ENCODE measurements around the gene ARMC2.
"Not testable (repeated sequence)": the region's sequence is repeated elsewhere in the genome, so short reads cannot be mapped to it uniquely, and the experiment has no call there.

ARMC2 gene, protein sequence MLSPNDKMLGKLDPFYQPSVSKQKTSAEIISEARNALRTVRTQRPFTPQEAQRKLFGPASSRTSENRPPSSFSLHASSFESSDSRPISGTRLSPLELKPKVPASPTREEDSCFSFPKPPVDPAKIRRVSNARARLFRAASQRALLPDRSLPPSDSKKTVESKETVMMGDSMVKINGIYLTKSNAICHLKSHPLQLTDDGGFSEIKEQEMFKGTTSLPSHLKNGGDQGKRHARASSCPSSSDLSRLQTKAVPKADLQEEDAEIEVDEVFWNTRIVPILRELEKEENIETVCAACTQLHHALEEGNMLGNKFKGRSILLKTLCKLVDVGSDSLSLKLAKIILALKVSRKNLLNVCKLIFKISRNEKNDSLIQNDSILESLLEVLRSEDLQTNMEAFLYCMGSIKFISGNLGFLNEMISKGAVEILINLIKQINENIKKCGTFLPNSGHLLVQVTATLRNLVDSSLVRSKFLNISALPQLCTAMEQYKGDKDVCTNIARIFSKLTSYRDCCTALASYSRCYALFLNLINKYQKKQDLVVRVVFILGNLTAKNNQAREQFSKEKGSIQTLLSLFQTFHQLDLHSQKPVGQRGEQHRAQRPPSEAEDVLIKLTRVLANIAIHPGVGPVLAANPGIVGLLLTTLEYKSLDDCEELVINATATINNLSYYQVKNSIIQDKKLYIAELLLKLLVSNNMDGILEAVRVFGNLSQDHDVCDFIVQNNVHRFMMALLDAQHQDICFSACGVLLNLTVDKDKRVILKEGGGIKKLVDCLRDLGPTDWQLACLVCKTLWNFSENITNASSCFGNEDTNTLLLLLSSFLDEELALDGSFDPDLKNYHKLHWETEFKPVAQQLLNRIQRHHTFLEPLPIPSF

DNA sequence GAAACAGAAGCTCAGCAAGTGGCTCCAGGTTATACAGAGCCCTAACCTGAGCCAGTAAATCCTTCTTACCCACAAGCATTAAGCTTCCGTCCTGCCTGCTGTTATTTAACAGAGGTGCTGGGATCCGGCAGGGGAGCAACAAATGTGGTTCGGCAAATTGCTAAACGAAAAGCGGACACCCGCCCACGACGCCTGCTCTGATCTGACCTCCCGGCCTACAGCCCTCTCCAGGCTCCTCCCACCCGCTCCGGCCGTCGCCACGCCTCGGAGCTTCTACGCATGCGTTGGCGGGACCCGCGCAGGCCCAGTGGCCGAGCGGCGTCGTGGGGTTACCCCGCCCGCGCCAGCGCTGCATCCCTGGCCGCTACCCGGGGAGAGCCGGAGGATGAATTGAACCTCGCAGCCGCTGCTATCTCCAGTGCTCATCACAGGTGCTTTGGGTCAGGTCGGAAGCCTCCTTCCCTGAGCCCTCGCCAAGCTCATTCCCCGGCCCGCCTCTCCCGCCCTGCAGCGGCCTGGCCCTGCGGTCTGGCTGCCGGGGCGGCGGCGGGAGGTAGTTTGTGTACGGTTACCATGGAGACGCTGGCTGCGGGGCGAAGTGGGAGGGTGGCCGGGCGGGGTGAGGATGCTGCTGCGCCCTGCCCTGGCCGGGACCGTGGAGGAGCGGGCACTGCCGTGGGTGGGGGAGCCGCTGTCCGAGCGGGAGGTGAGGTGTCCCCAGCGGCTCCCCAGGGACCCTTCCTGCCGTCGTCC is at the start of gene ARMC2:
TSS of gene ARMC2 (plus strand) at position 307 of the 753 bp plus-strand sequence. CDS start 5,846 bp downstream, outside the sequence.
- peak; percentile 89 for DNase-seq

DNA sequence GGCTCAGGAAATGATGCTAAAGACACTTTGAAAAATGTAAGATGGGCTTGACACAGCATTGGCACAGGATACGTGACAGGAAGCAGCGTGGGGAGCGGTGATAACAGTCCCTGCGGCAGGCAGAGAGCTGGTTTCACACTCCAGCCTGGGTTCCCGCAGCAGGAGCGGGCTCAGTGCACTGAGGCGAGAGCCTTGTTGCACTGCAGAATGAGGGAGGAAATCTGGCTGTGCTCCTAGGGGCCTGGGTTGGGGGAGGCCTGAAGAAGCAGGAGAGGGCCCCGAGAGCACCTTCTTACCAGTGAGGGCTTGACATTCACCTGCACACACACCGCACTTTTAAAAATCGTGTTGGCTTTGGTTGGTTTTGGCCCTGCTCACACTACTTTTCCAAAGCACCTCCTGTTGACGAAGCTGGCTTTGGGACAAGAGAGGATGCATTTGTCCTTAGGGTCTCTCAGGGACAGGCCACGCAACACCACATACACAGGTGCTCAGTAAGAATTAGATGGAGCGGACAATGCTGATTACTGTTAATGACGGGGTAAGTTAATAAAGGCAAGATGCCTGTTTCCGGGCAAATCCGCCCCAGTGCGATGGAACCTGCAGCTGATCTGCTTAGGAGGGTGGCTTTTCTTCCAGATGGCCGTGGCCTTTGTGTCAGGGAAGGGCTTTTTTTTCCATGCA is 49.4 kb upstream of the ARMC2 start:
- no peak for DNase-seq

DNA sequence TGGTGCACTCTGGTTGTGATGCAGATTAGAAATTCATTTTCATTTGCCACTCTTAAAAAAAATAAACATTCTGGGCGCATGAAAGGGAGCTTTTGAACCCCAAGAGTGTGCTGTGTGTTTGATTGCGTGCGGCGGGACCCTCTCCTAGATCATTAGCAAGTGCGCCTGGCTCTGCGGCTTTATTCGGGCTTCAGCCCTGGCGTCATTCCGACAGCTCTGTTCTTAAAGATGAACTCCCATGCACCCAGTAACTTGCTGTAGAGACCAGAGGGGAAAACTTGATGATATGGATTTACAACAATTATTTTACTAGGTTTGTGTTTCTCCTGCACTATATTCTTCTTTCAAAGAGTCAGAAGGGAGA is 48.9 kb upstream of the ARMC2 start:
- DNase-seq: no peak

DNA sequence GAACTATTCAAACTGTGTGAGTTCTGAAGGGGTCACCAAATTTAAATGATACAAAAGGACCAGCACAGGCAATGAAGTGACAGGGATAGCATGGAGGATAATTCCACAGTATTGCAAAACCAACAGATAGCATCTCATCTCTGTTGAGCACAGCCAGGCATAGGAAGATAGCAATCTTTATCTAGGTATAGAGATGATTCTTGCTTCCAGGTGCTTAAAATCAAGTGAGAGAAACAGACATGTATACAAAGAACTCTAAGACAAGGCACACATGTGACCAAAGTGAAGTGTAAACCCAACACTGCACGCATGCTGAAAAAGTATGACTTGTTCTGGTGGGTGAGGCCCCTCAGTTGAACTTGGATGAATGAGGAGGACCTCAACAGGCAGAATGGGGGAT is 48.4 kb upstream of the ARMC2 start:
- DNase-seq: no peak

DNA sequence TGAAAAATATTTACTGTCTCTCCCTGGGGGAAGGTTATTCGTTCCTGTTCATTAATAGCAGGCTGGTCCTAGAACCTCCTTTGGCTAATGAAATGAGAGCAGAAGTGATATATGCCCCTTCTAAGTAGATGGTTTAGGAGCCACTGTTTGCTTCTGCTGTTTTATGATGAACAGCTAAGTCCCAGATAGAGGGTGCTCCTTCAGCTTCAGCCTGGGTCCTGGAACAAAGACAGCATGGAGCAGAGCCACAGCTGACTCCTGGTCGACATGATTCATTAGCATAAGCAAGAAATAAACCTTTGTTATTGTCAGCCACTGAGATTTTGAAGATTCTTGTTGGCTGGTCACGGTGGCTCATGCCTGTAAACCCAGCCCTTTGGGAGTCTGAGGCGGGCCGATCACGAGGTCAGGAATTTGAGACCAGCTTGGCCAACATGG is 47.8 kb upstream of the ARMC2 start:
- DNase-seq: no peak

DNA sequence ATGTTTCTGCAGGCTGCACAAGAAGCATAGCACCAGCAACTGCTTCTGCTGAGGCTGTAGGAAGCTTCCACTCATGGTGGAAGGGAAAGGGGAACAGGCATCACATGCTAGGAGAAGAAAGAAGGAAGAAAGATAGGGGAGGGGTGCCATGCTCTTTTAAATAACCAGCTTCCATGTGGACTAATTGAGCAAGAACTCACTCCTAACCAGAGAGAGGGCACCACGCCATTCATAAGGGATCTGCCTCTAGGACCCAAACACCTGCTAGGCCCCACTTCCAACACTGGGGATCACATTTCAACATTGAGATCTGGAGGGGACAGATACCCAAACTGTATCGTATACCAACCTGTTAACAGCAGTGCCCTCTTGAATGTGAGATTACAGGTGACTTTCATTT is 46.9 kb upstream of the ARMC2 start:
- no peak for DNase-seq

DNA sequence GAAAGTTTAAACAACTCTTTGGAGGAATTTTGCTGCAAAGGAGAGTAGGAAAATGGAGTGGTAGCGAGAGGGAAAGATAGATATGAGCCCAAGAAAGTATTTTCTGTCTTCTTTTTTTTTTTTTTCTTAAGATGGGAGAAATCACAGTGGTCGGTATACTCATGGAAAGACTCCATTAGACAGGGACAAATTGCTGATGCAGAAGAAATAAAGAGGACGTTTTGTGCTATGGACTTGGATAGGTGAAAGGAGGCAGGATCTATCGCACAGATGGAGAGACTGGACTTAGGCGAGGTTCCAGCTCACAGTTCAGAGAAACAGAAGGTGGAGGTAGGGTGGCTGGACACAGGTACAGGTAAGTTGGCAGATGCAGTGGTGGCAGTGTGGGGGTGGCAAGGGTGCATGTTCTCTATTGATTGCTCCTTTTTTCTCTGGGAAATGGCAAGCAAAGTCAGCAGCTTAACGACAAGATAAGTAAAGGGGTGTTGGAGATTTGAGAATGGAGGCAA is 44.2 kb upstream of the ARMC2 start:
- no peak for DNase-seq

DNA sequence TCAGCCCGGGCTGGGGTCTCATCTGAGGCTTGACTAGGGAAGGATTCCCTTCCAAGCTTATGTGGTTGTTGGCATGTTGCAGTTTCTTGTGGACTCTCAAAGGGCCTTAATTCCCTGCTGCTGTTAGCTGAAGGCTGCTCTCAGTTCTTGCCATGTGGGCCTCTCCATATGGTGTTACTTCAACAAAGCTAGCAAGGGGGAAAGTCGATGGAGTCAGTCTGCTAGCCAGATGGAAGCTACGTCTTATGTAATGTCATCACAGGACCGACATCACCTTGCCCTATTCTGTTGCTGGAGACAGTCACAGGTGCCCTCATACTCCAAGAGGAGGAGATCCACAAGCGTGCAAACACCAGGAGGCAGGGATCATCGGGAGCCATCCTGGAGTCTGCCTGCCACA is 43.3 kb upstream of the ARMC2 start:
- no peak for DNase-seq

DNA sequence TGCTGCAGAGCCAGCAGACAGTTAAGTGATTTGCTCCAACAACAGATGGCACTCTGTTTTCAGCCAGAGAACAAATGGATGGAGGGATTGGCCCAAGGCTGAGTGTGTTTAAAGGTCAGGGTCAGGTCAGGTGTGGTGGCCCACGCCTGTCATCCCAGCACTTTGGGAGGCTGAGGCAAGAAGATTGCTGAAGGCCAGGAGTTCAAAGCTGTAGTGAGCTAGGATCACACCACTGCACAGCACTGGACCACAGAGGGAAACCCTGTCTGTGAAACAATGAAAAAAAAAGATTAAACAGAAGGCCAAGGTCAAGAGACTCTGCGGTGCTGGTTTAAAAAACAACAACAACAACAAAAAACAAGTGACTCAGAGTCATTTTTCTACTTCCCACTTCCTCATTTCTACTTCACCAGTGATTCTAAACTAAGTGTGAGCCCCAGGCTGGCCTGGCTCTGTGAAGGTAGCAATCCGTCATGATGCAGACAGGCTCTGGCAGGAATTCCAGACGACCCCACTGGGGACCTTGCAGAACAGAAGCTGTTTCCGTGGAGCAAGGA is 42.5 kb upstream of the ARMC2 start:
- DNase-seq: no peak

DNA sequence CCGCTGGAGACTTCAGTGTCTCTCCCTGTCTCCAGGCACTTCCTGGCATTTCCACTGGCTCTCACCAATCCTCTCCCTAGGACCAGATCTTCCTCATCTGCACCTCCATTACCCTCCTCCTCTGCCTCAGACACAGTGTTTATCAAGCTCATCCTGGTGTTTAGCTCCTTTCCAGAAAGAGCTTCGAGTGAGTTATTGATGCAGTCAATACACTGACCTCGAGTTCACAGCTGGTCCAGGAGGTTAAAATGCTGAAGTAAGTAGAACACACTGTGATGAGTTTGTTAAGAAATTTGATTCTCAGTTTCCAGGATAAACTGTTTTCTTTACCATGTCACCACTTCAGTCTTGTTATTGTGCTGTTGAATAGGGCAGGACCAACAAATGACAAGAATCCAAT is 42.1 kb upstream of the ARMC2 start:
- DNase-seq: no peak

DNA sequence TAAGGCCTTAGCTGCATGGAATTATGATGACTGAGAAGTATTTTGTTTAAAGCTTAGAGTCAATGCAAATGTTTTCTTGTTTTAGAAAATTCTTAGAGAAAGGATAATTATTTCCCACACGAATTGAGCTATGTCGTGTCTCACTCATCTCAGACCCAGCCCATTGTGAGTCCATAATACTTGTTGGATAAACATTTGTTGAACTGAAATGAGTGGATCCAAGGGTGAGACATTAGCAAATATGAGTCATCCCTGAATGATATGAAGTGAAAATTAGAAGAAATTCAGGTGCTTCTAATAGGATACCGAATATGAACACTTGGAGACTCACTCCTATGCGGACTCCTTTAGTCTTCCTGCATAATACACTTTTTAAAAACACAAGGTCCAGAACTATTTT is 41.6 kb upstream of the ARMC2 start:
- no peak for DNase-seq

DNA sequence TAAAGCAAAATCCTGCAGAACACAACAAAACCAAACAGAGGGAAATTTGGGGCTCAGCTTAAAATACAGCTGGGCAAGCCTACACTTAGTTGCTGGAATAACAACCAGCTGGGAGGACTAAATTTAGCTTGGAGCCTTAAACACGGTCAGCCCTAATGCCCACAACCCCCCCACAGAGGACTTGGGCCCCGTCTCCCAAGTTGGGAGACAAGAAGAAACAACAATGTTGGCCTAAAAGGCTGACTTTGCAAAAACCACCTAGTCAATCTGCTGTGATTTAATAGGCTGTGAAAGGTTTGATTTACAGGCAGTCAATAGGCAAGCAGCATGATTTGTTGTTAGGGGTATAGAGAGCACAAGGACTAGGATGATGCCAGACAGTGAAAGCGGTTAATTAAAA is 40.3 kb upstream of the ARMC2 start:
- no peak for DNase-seq

DNA sequence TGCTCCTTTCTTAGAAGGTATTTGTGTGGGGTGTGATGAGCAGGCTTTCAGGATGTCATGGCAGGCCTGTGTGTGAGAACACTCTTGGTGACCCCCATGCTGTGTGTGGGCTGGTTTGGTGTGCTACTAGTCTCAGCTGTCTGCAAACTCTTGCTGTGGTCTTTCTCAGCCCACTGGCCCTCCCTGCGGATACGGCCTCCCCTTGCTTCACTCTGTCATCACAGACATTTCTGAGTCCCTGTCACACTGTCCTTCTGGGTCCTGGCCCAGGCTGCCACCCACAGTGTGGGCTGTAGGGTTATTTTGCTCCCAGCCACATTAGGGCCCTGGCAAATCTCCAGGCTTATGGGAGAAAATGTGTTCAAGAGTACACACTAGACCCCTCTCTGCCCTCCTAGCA is 39.0 kb upstream of the ARMC2 start:
- DNase-seq: no peak

DNA sequence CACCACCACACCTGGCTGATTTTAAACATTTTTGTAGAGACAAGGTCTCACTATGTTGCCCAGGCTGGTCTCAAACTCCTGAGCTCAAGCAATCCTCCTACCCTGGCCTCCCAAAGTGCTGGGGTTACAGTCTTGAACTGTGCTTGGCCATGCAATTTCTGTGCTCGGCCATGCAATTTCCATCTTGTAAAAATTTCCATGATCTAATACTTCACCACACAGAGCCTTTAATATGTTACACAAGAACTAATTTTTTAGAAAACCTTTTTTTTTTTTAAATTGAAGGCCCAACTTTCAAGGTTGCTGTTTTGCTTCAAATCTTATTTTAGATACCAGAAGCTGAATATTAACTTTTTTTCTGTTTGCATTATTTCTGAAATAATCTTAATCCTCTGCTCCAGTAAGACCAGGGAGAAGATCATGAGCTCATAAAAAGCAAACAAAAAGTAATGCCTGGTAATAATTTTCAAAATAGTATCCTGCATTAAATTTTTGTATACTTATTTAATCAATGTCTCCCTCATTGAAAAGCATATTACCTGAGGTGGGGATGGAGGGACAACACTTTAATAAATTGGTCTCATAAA is 38.1 kb upstream of the ARMC2 start:
- no peak for DNase-seq

DNA sequence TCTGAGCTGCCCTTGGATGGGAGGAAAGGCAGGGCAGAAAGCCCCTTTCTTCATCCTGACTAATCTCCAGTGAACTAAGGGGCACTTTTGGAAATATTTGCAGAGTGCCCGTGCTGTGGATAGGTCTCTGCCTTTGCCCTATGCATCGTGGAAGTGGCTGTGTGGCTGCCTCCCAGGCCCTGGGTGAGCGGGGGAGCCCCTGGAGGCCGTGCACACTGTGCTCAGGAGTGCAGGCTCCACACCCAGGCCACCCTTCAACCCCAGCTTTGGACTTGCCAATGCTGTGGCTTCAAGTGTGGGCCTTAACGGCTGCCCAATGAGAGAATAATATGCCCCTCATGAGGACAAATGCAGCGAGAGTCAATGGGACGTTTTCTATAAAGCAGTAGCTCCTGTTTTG is 36.7 kb upstream of the ARMC2 start:
- no peak for DNase-seq

DNA sequence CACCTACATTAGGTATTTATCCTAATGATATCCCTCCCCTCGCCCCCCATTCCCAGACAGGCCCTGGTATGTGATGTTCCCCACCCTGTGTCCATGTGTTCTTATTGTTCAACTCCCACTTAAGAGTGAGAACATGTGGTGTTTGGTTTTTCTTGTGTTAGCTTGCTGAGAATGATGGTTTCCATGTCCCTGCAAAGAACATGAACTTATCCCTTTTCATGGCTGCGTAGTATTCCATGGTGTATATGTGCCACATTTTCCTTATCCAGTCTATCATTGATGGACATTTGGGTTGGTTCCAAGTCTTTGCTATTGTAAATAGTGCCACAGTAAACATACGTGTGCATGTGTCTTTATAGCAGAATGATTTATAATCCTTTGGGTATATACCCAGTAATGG is 35.0 kb upstream of the ARMC2 start:
- DNase-seq: not testable (repeated sequence)

DNA sequence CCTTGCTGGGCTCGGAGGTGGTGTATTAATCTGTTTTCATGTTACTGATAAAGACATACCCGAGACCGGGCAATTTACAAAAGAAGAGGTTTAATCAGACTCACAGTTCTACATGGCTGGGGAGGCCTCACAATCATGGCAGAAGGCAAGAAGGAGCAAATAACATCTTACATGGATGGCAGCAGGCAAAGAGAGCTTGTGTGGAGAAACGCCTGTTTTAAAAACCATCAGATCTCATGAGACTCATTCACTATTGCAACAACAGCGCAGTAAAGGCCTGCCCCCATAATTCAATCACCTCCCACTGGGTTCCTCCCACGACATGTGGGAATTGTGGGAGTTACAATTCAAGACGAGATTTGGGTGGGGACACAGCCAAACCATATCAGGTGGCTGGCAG is 30.9 kb upstream of the ARMC2 start:
- DNase-seq: not testable (repeated sequence)

DNA sequence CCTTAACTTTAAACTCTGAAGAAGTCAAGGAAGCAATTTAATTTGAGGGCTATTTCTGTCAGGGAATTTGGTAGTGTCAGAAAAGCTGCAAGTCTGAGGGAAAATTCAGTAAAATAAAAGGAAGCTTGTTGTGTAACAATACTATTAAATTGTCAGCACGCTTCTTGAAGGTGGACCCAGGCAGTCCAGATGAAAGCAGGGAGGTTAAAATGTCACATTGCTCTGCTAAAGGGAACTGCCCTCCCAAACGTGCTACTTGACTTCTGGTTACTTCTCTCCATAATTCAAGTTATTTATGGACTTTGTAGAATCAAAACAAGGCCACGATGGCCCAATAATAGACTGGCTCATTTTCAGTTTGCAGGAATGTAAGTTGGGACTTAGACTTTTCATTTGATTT is 28.2 kb upstream of the ARMC2 start:
- DNase-seq: no peak

DNA sequence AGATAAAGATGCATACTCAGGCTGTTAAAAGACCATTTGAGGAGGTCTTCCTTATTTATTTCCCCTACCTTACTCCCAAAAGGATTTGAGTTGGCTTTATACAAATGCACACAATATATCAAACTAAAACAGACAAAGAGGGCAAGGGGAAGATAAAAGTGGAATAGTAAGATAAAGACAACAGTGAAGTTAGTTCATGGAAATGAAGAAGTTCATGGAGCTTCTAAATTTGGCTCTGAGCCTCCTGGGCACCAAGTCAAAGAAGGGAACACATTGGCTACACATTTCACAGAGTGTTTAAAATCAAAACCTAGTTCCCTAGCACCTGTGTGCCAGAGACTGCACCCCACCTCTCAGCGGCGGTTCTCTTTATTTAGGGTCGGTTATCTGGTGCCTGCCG is 25.8 kb upstream of the ARMC2 start:
- DNase-seq: no peak

DNA sequence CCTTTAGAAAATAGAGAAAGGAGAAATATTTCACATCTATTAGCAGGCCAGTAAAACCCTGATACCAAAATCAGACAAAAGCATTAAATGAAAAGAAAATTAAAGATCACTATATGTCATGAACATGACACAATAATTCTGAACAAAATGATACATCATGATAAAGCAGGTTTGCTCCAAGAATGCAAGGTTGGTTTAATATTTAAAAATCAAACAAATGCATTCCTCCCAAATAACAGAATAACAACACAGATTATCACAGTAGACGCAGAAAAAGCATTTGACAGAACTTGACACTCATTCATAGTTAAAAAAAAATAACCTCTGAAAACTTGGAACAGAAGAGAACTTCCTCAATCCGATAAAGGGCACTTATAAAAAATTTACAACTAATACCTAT is 22.9 kb upstream of the ARMC2 start:
- no peak for DNase-seq

DNA sequence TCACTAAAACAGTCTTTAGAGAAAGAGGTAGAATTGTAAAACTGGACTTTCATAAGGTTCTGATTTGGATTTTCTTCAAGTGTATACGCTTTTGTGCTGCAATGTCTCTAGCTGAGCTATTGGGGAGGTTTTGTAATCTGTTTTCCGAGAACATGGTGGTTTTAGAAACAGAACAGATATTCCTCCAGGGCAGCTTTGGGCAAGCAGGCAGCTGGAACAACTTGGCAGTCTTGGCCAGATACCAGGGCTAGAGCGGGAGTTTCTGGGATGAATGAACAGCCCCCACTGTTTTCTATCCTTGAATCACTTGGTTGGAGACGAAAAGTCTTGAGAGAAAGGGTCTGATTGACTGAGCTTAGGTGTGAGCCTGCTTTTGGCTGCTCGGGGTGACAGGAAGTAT is 17.1 kb upstream of the ARMC2 start:
- DNase-seq: no peak

DNA sequence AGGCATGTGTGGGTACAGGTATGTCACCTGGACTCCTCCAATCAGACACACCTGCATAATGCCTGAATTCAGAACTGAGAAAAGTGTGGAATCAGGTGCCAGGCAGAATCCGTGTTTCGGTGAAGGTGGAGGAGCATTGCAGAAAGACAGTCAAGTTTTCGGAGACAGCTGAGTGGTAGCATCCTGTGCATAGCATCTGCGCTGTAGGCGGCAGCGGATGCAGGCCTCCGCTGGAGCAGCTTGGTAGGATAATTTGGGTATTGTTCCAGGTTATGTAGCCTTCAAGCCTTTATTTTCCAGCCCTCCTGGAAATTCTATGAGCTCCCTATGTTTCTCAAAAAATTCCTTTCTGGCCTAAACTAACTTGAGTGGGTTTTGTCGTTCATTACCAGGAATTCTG is 15.5 kb upstream of the ARMC2 start:
- no peak for DNase-seq

Measured in NCI-H748 treated with DMSO at 0.1 percent for 48 hours (cell line).